Upper lobe of left lung (tissue), 6 donors: ENCODE results near the gene GMDS. TPM values are rescaled to one million over a fixed set of nuclear protein-coding genes. Genes with fewer than 3 reads are reported as not detected.
A peak's percentile ranks its signal among the peaks of the same experiment; 100 is the strongest.

ENCODE experiments used
- ATAC-seq, 2 donors: fragments of 200-7000 bp; cut with Tn5 transposase; one replicate each; pipeline ENCODE4 v1.9.1; 2022; ENCODE audit warnings: mild to moderate bottlenecking in 2 of 2, moderate library complexity in 2 of 2; ENCODE audit not compliant: low FRiP score in 2 of 2
- DNase-seq, 2 donors: peaks; one replicate each; pipeline ENCODE4 v3.0.0-alpha.2; 2019 to 2020
- H3K27ac ChIP-seq, 4 donors: fragments of 200-600 bp; sonication (generic); one replicate each; pipeline ENCODE4 v1.5.1; 2016 to 2019
- H3K27me3 ChIP-seq, 4 donors: fragments of 200-600 bp; sonication (generic); one replicate each; pipeline ENCODE4 v1.5.1; 2017 to 2019
- H3K36me3 ChIP-seq, 4 donors: fragments of 200-600 bp; sonication (generic); one replicate each; pipeline ENCODE4 v1.5.1; 2016 to 2019
- H3K4me1 ChIP-seq, 4 donors: fragments of 200-600 bp; sonication (generic); one replicate each; pipeline ENCODE4 v1.5.1; 2018 to 2019
- H3K4me3 ChIP-seq, 4 donors: fragments of 200-600 bp; sonication (generic); one replicate each; pipeline ENCODE4 v1.5.1; 2017 to 2019; ENCODE audit warnings: mild to moderate bottlenecking in 2 of 4, moderate library complexity in 1 of 4
- H3K9me3 ChIP-seq, 4 donors: fragments of 200-600 bp; sonication (generic); one replicate each; pipeline ENCODE4 v1.5.1; 2018 to 2019
- CTCF ChIP-seq, 6 experiments: fragments of 450-650 bp in 4 of 6; fragments of 200-600 bp in 2 of 6; sonication (generic) in 2 of 6; IDR thresholded peaks; one replicate each; pipeline ENCODE4 v1.5.1; 2016 to 2019; ENCODE audit warnings: antibody characterized with exemption in 6 of 6
- EP300 ChIP-seq, 4 donors: sonication (generic); formaldehyde crosslinking; IDR thresholded peaks; one replicate each; pipeline ENCODE4 v1.5.1; 2017; ENCODE audit warnings: antibody characterized with exemption in 4 of 4, control low read depth in 2 of 4
- POLR2A ChIP-seq, 4 donors: fragments of 450-650 bp; IDR thresholded peaks; one replicate each; pipeline ENCODE4 v1.5.1; 2016 to 2017; ENCODE audit warnings: antibody characterized with exemption in 4 of 4, mild to moderate bottlenecking in 2 of 4
- POLR2AphosphoS5 ChIP-seq, 2 donors: sonication (generic); formaldehyde crosslinking; IDR thresholded peaks; one replicate each; pipeline ENCODE4 v1.5.1; 2017; ENCODE audit warnings: antibody characterized with exemption in 2 of 2
- WGBS, 2 donors: methylation state at CpG; one replicate each; pipeline ENCODE4 v1.1.5; 2017 to 2018; 5-methylcytosine and 5-hydroxymethylcytosine counted together
- total RNA-seq, 6 donors: library from RNA; depleted of rRNA in 4 of 6; stranded (reverse); fragments of >200 nt in 4 of 6; gene quantifications; one replicate each; pipeline versions ENCODE4 v1.1.0 to v1.2.1, GENCODE V29; 2016 to 2021
- donor health status: DM: no; HTN: no; CAD: no; lungs with moderate emphysema.
- donor health status: DM: no; HTN: yes; CAD: no; lungs with severe emphysema.

Gene GMDS
- total RNA-seq, 6 donors from 2014 or later = 7.6 to 17.8 (median 14.1) TPM

- Histone ChIP-seq H3K9me3 (no peaks in the 10 kb centered on the region), H3K4me3 (no peak overlapping the region), H3K36me3 (no peaks in the 10 kb centered on the region), H3K27me3 (no peaks in the 10 kb centered on the region), H3K4me1 (peaks cover 0 to 6% (median 0%) of the 10 kb centered on the region in 4 donors), H3K27ac (no peak overlapping the region)
- no peak for TF ChIP-seq CTCF (IDR thresholded peaks at IDR 0.05)
- no peak for TF ChIP-seq POLR2A (IDR thresholded peaks at IDR 0.05)
- TF ChIP-seq EP300 (IDR thresholded peaks at IDR 0.05) = no peak
- TF ChIP-seq POLR2AphosphoS5 (IDR thresholded peaks at IDR 0.05) = no peak
- peak in 1 of 2 donors; percentile 13 for DNase-seq
- ATAC-seq = no peak
- 89 to 91% methylated on average over 19 of the region's 19 CpGs for WGBS, 2 donors
Observed at GRCh38 chr6:1577896-1578745, 667.3 kb downstream of the GMDS start.

DNA sequence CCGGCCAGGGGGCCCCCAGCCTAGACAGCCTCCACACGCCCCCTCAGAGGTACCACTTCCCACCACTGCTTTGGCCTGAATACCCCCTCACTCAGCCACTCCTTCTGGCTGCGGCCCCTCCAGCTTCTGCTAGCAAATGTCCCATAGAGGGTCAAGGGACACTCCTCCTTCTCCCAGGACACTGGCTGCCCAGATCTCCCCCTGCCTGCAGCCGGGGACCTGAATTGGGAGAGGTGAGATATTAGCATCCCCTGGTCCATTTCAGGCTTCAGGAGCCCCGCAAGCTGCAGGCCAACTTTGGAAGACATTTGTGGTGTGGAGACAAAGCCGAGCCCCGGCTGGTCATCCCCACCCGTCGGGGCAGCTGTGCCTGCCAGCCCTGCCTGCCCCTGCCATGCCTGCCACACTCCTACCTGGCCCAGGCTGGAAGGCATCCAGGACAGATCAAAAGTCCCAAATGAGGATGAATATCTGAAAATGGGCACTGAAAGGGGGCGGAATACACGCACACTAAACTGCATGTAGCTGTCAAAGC is 668.2 kb downstream of the GMDS start:
- H3K4me3 ChIP-seq = no peak overlapping the region
- DNase-seq (peak in 1 of 2 donors; percentile 38), ATAC-seq (no peak)
- H3K27ac ChIP-seq = no peak overlapping the region
- no peaks in the 10 kb centered on the region for H3K36me3 ChIP-seq
- H3K4me1 ChIP-seq = peaks cover 0 to 6% (median 0%) of the 10 kb centered on the region in 4 donors
- 90 to 93% methylated on average over 10 to 11 of the region's 11 CpGs for WGBS, 2 donors
- H3K27me3 ChIP-seq = no peaks in the 10 kb centered on the region
- no peak for TF ChIP-seq EP300 (IDR thresholded peaks at IDR 0.05)
- TF ChIP-seq POLR2AphosphoS5 (IDR thresholded peaks at IDR 0.05) = no peak
- no peak for TF ChIP-seq POLR2A (IDR thresholded peaks at IDR 0.05)
- no peak for TF ChIP-seq CTCF (IDR thresholded peaks at IDR 0.05)
- H3K9me3 ChIP-seq = no peaks in the 10 kb centered on the region

DNA sequence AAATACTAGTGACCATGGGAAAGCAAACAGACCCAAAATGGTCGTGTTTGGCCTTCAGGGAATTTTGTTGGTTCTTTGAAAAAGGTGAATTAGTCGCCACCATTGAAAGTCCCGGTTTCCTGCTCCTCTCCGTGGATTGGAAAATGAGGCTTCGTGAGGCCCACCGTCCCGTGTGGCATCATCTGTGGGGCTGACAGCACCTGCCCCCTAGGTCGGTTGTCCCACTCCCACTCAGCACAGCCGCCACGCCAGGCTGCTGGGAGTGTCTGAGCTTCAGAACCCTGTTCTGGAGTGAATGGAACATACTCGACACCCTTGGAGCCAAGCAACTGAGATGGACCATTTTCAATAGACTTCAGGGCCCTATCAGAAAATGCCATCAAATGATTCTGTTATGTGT is 668.7 kb downstream of the GMDS start:
- Histone ChIP-seq H3K4me3 (no peak overlapping the region), H3K4me1 (peaks cover 0 to 6% (median 0%) of the 10 kb centered on the region in 4 donors), H3K36me3 (no peaks in the 10 kb centered on the region), H3K9me3 (no peaks in the 10 kb centered on the region), H3K27me3 (no peaks in the 10 kb centered on the region), H3K27ac (no peak overlapping the region)
- WGBS, 2 donors = 94 to 95% methylated on average over 10 to 11 of the region's 11 CpGs
- no peak for TF ChIP-seq EP300 (IDR thresholded peaks at IDR 0.05)
- TF ChIP-seq POLR2A (IDR thresholded peaks at IDR 0.05) = no peak
- TF ChIP-seq POLR2AphosphoS5 (IDR thresholded peaks at IDR 0.05) = no peak
- no peak for TF ChIP-seq CTCF (IDR thresholded peaks at IDR 0.05)
- ATAC-seq (no peak), DNase-seq (peak in 1 of 2 donors; percentile 41)

DNA sequence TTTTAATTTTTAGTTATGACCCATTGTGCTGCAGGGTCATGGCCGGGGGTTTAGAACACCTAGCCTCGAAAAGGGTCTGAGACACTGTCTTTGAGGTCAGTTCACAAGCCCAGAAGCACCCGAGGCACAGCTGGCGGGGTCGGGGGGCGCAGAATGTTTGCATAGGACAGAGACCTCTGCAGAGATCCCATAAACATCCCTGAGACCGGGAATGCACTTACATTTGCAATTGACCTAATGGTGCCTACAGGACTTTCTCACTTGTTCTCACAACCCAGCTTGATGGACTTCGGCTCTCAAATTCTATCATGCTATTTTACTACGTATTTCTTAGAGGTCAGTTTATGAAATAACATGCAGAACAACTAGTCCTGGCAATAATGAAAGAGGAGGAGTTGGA is 669.2 kb downstream of the GMDS start:
- peak overlapping the region in 1 of 4 donors; percentile 61 for H3K27ac ChIP-seq
- peaks cover 0 to 4% (median 0%) of the 10 kb centered on the region in 4 donors for H3K9me3 ChIP-seq
- no peak overlapping the region for H3K4me3 ChIP-seq
- DNase-seq = peak in 1 of 2 donors; percentile 45
- H3K4me1 ChIP-seq = peaks cover 0 to 6% (median 0%) of the 10 kb centered on the region in 4 donors
- no peak for ATAC-seq
- TF ChIP-seq EP300 (IDR thresholded peaks at IDR 0.05) (no peak), CTCF (IDR thresholded peaks at IDR 0.05) (no peak), POLR2AphosphoS5 (IDR thresholded peaks at IDR 0.05) (no peak), POLR2A (IDR thresholded peaks at IDR 0.05) (no peak)
- no peaks in the 10 kb centered on the region for H3K36me3 ChIP-seq
- 81 to 86% methylated on average over 9 of the region's 9 CpGs for WGBS, 2 donors
- H3K27me3 ChIP-seq = no peaks in the 10 kb centered on the region
